ENCODE data around the gene FOXK2.
A peak's percentile ranks its signal among the peaks of the same experiment; 100 is the strongest.

The FOXK2 gene

GRCh38 chr17:82518826-82519810 lies at the start of gene FOXK2:
TSS of gene FOXK2 (plus strand) at chr17:82519732. CDS start at chr17:82519889, 157 bp downstream.
- H3K4me3 ChIP-seq, result peak within 1 kb of the TSS; percentile 96
- DNase-seq (ENCODE audit: low read depth, low spot score), result no peak
- H3K9ac ChIP-seq (ENCODE audit: insufficient read length), result peak within 1 kb of the TSS; percentile 89
- TF ChIP-seq FOXP2 (optimal IDR thresholded peaks at IDR 0.05; ENCODE audit: control extremely low read depth, extremely low read length, insufficient read depth), result no peak
- TF ChIP-seq POLR2AphosphoS5 (IDR thresholded peaks at IDR 0.05; ENCODE audit: borderline replicate concordance, low read depth, low read length), result no peak
- no peak for TF ChIP-seq EZH2 (IDR thresholded peaks at IDR 0.05)
- H3K27ac ChIP-seq, result peak within 1 kb of the TSS; percentile 83
- no peaks in the 10 kb centered on the region for H3K36me3 ChIP-seq (ENCODE audit: insufficient read depth, low read length)
- H3K9me3 ChIP-seq (ENCODE audit: low read depth, low read length), result no peaks in the 10 kb centered on the region

GRCh38 chr17:82470065-82470464 lies 49.5 kb upstream of the FOXK2 start:
- H3K27ac ChIP-seq, result no peak overlapping the region
- no peaks in the 10 kb centered on the region for H3K9me3 ChIP-seq (ENCODE audit: low read depth, low read length)
- no peak overlapping the region for H3K4me3 ChIP-seq
- H3K36me3 ChIP-seq (ENCODE audit: insufficient read depth, low read length), result peaks cover 30% of the 10 kb centered on the region
- no peak for DNase-seq (ENCODE audit: low read depth, low spot score)
- TF ChIP-seq FOXP2 (optimal IDR thresholded peaks at IDR 0.05; ENCODE audit: control extremely low read depth, extremely low read length, insufficient read depth) (no peak), EZH2 (IDR thresholded peaks at IDR 0.05) (no peak), POLR2AphosphoS5 (IDR thresholded peaks at IDR 0.05; ENCODE audit: borderline replicate concordance, low read depth, low read length) (no peak)
- H3K9ac ChIP-seq (ENCODE audit: insufficient read length), result no peak overlapping the region

- Histone ChIP-seq H3K9me3 (ENCODE audit: low read depth, low read length) (no peaks in the 10 kb centered on the region), H3K9ac (ENCODE audit: insufficient read length) (no peak overlapping the region), H3K27ac (no peak overlapping the region), H3K36me3 (ENCODE audit: insufficient read depth, low read length) (peaks cover 19% of the 10 kb centered on the region), H3K4me3 (no peak overlapping the region)
- TF ChIP-seq POLR2AphosphoS5 (IDR thresholded peaks at IDR 0.05; ENCODE audit: borderline replicate concordance, low read depth, low read length) (no peak), EZH2 (IDR thresholded peaks at IDR 0.05) (no peak), FOXP2 (optimal IDR thresholded peaks at IDR 0.05; ENCODE audit: control extremely low read depth, extremely low read length, insufficient read depth) (no peak)
- DNase-seq (ENCODE audit: low read depth, low spot score), result no peak
These were observed 45.1 kb upstream of the FOXK2 start for GRCh38 chr17:82474223-82475010.

- peaks cover 23% of the 10 kb centered on the region; the same call in 1 of the 2 replicates for H3K36me3 ChIP-seq (ENCODE audit: insufficient read depth, low read length)
- H3K4me3 ChIP-seq, result no peak overlapping the region
- H3K9ac ChIP-seq (ENCODE audit: insufficient read length), result no peak overlapping the region
- TF ChIP-seq POLR2AphosphoS5 (IDR thresholded peaks at IDR 0.05; ENCODE audit: borderline replicate concordance, low read depth, low read length) (no peak), EZH2 (IDR thresholded peaks at IDR 0.05) (no peak), FOXP2 (optimal IDR thresholded peaks at IDR 0.05; ENCODE audit: control extremely low read depth, extremely low read length, insufficient read depth) (no peak)
- no peaks in the 10 kb centered on the region for H3K9me3 ChIP-seq (ENCODE audit: low read depth, low read length)
- DNase-seq (ENCODE audit: low read depth, low spot score), result no peak
- no peak overlapping the region for H3K27ac ChIP-seq
These were observed 44.1 kb upstream of the FOXK2 start for GRCh38 chr17:82475458-82475857.

GRCh38 chr17:82477934-82478333 lies 41.6 kb upstream of the FOXK2 start:
- no peak for DNase-seq (ENCODE audit: low read depth, low spot score)
- H3K27ac ChIP-seq, result no peak overlapping the region
- H3K9me3 ChIP-seq (ENCODE audit: low read depth, low read length), result no peaks in the 10 kb centered on the region
- H3K9ac ChIP-seq (ENCODE audit: insufficient read length), result no peak overlapping the region
- peaks cover 35% of the 10 kb centered on the region; the same call in 1 of the 2 replicates for H3K36me3 ChIP-seq (ENCODE audit: insufficient read depth, low read length)
- TF ChIP-seq EZH2 (IDR thresholded peaks at IDR 0.05) (no peak), FOXP2 (optimal IDR thresholded peaks at IDR 0.05; ENCODE audit: control extremely low read depth, extremely low read length, insufficient read depth) (no peak), POLR2AphosphoS5 (IDR thresholded peaks at IDR 0.05; ENCODE audit: borderline replicate concordance, low read depth, low read length) (no peak)
- no peak overlapping the region for H3K4me3 ChIP-seq

- no peaks in the 10 kb centered on the region for H3K9me3 ChIP-seq (ENCODE audit: low read depth, low read length)
- peaks cover 45% of the 10 kb centered on the region; the same call in 1 of the 2 replicates for H3K36me3 ChIP-seq (ENCODE audit: insufficient read depth, low read length)
- no peak for DNase-seq (ENCODE audit: low read depth, low spot score)
- TF ChIP-seq FOXP2 (optimal IDR thresholded peaks at IDR 0.05; ENCODE audit: control extremely low read depth, extremely low read length, insufficient read depth), result no peak
- no peak for TF ChIP-seq EZH2 (IDR thresholded peaks at IDR 0.05)
- no peak for TF ChIP-seq POLR2AphosphoS5 (IDR thresholded peaks at IDR 0.05; ENCODE audit: borderline replicate concordance, low read depth, low read length)
- no peak overlapping the region for H3K27ac ChIP-seq
- H3K9ac ChIP-seq (ENCODE audit: insufficient read length), result no peak overlapping the region
- no peak overlapping the region for H3K4me3 ChIP-seq
These were observed 39.9 kb upstream of the FOXK2 start for GRCh38 chr17:82479602-82480001.

- Histone ChIP-seq H3K36me3 (ENCODE audit: insufficient read depth, low read length) (peaks cover 50% of the 10 kb centered on the region; the same call in 1 of the 2 replicates), H3K9ac (ENCODE audit: insufficient read length) (no peak overlapping the region), H3K27ac (no peak overlapping the region), H3K9me3 (ENCODE audit: low read depth, low read length) (no peaks in the 10 kb centered on the region), H3K4me3 (no peak overlapping the region)
- TF ChIP-seq EZH2 (IDR thresholded peaks at IDR 0.05) (no peak), FOXP2 (optimal IDR thresholded peaks at IDR 0.05; ENCODE audit: control extremely low read depth, extremely low read length, insufficient read depth) (no peak), POLR2AphosphoS5 (IDR thresholded peaks at IDR 0.05; ENCODE audit: borderline replicate concordance, low read depth, low read length) (no peak)
- DNase-seq (ENCODE audit: low read depth, low spot score), result no peak
These were observed 39.2 kb upstream of the FOXK2 start for GRCh38 chr17:82480318-82480717.

GRCh38 chr17:82483204-82483660 lies 36.3 kb upstream of the FOXK2 start:
- TF ChIP-seq FOXP2 (optimal IDR thresholded peaks at IDR 0.05; ENCODE audit: control extremely low read depth, extremely low read length, insufficient read depth) (no peak), EZH2 (IDR thresholded peaks at IDR 0.05) (no peak), POLR2AphosphoS5 (IDR thresholded peaks at IDR 0.05; ENCODE audit: borderline replicate concordance, low read depth, low read length) (no peak)
- Histone ChIP-seq H3K36me3 (ENCODE audit: insufficient read depth, low read length) (peaks cover 55% of the 10 kb centered on the region; the same call in 1 of the 2 replicates), H3K9ac (ENCODE audit: insufficient read length) (no peak overlapping the region)

More at GRCh38 chr17:82483204-82483660, 36.3 kb upstream of the FOXK2 start:
- DNase-seq (ENCODE audit: low read depth, low spot score), result no peak
- H3K27ac ChIP-seq, result no peak overlapping the region
- H3K4me3 ChIP-seq, result no peak overlapping the region
- H3K9me3 ChIP-seq (ENCODE audit: low read depth, low read length), result no peaks in the 10 kb centered on the region
